H9 (cell line): Measurements from ENCODE around the gene RNF13. TPM values are rescaled to one million over a fixed set of nuclear protein-coding genes. Genes with fewer than 3 reads are reported as not detected.

Source experiments
- DNase-seq: peaks from one replicate; pipeline ENCODE4 v3.0.0-alpha.2; 2017
- H2AFZ ChIP-seq: one replicate; pipeline ENCODE4 v1.6.1; 2013; ENCODE audit warnings: mild to moderate bottlenecking, low read length, control low read depth, moderate library complexity
- H2AK5ac ChIP-seq: 2 replicates; pipeline ENCODE4 v1.6.1; 2013; ENCODE audit warnings: low read length, control low read depth, mixed read lengths; ENCODE audit not compliant: insufficient read length
- H2BK120ac ChIP-seq: one replicate; pipeline ENCODE4 v1.6.1; 2013; ENCODE audit warnings: low read depth, mild to moderate bottlenecking, low read length, control low read depth, inconsistent platforms; ENCODE audit not compliant: poor library complexity, severe bottlenecking
- H2BK12ac ChIP-seq: 2 replicates; pipeline ENCODE4 v1.6.1; 2013; ENCODE audit warnings: low read length, control low read depth, mixed read lengths, low read depth; ENCODE audit not compliant: insufficient read length
- H2BK15ac ChIP-seq: 2 replicates; pipeline ENCODE4 v1.6.1; 2013; ENCODE audit warnings: low read depth, low read length, control low read depth
- H2BK20ac ChIP-seq: one replicate; pipeline ENCODE4 v1.6.1; 2013; ENCODE audit warnings: low read depth, mild to moderate bottlenecking, low read length, control low read depth, inconsistent platforms; ENCODE audit not compliant: poor library complexity, severe bottlenecking
- H2BK5ac ChIP-seq: 2 replicates; pipeline ENCODE4 v1.6.1; 2013; ENCODE audit warnings: low read length, control low read depth, mixed read lengths; ENCODE audit not compliant: insufficient read length
- H3K14ac ChIP-seq: 2 replicates; pipeline ENCODE4 v1.6.1; 2013; ENCODE audit warnings: low read length, control low read depth; ENCODE audit not compliant: insufficient read depth
- H3K18ac ChIP-seq: 2 replicates; pipeline ENCODE4 v1.6.1; 2013; ENCODE audit warnings: low read depth, mild to moderate bottlenecking, mixed read lengths, low read length, control low read depth; ENCODE audit not compliant: insufficient read length
- H3K23ac ChIP-seq: 2 replicates; pipeline ENCODE4 v1.6.1; 2013; ENCODE audit warnings: low read length, control low read depth, mixed read lengths, low read depth; ENCODE audit not compliant: insufficient read length
- H3K23me2 ChIP-seq: 2 replicates; pipeline ENCODE4 v1.6.1; 2013; ENCODE audit warnings: low read depth, mild to moderate bottlenecking, mixed read lengths, low read length, control low read depth; ENCODE audit not compliant: insufficient read length, poor library complexity, severe bottlenecking
- H3K27ac ChIP-seq: 2 replicates; pipeline ENCODE4 v1.5.1; 2013; ENCODE audit warnings: low read length, control low read depth, mixed read lengths, low read depth; ENCODE audit not compliant: insufficient read length
- H3K27me3 ChIP-seq: 2 replicates; pipeline ENCODE4 v1.6.1; 2013; ENCODE audit warnings: low read length, control low read depth, inconsistent platforms; ENCODE audit not compliant: insufficient read depth
- H3K4ac ChIP-seq: 2 replicates; pipeline ENCODE4 v1.6.1; 2013; ENCODE audit warnings: low read depth, mild to moderate bottlenecking, control low read depth, inconsistent platforms, low read length, moderate library complexity
- H3K4me1 ChIP-seq: 2 replicates; pipeline ENCODE4 v1.6.1; 2013; ENCODE audit warnings: low read length, control low read depth, inconsistent platforms; ENCODE audit not compliant: insufficient read depth
- H3K4me2 ChIP-seq: 2 replicates; pipeline ENCODE4 v1.6.1; 2013; ENCODE audit warnings: low read length, control low read depth, mixed read lengths; ENCODE audit not compliant: insufficient read length, insufficient read depth
- H3K56ac ChIP-seq: 2 replicates; pipeline ENCODE4 v1.6.1; 2013; ENCODE audit warnings: low read depth, mild to moderate bottlenecking, mixed read lengths, low read length, control low read depth; ENCODE audit not compliant: insufficient read length
- H3K79me1 ChIP-seq: 2 replicates; pipeline ENCODE4 v1.6.1; 2013; ENCODE audit warnings: low read depth, mild to moderate bottlenecking, moderate library complexity, low read length, control low read depth, inconsistent platforms; ENCODE audit not compliant: insufficient read depth, poor library complexity, severe bottlenecking
- H3K79me2 ChIP-seq: 2 replicates; pipeline ENCODE4 v1.6.1; 2013; ENCODE audit warnings: low read length, control low read depth, inconsistent platforms; ENCODE audit not compliant: insufficient read depth
- H3K9ac ChIP-seq: 2 replicates; pipeline ENCODE4 v1.6.1; 2013; ENCODE audit warnings: low read length, control low read depth, mixed read lengths; ENCODE audit not compliant: insufficient read length; ENCODE audit errors: extremely low read depth
- H3K9me3 ChIP-seq: one replicate; pipeline ENCODE4 v1.6.1; 2013; ENCODE audit warnings: low read depth, low read length, inconsistent platforms; ENCODE audit not compliant: control insufficient read depth
- H3T11ph ChIP-seq: one replicate; pipeline ENCODE4 v1.6.1; 2013; ENCODE audit warnings: mild to moderate bottlenecking, low read length, control low read depth, inconsistent platforms
- H4K20me1 ChIP-seq: one replicate; pipeline ENCODE4 v1.6.1; 2013; ENCODE audit not compliant: control insufficient read depth, insufficient read length, insufficient read depth
- H4K5ac ChIP-seq: 2 replicates; pipeline ENCODE4 v1.6.1; 2013; ENCODE audit warnings: low read depth, mild to moderate bottlenecking, mixed read lengths, low read length, control low read depth; ENCODE audit not compliant: insufficient read length
- H4K8ac ChIP-seq: replicated peaks from 2 replicates; pipeline ENCODE4 v1.6.1; 2013; ENCODE audit warnings: low read length, control low read depth, mixed read lengths, low read depth; ENCODE audit not compliant: insufficient read length
- H4K91ac ChIP-seq: 2 replicates; pipeline ENCODE4 v1.6.1; 2013; ENCODE audit warnings: low read depth, mild to moderate bottlenecking, moderate library complexity, mixed read lengths, low read length, control low read depth; ENCODE audit not compliant: insufficient read length
- H3K27ac Mint-ChIP-seq, 3 experiments: 2 replicates in 2 of 3; 3 replicates in 1 of 3; pipeline ENCODE4 v1.8.0; 2020 to 2021; ENCODE audit warnings: mixed read lengths in 3 of 3, mild to moderate bottlenecking in 1 of 3, moderate library complexity in 1 of 3
- H3K27me3 Mint-ChIP-seq: 2 replicates; pipeline ENCODE4 v1.8.0; 2021; ENCODE audit warnings: low read depth, mild to moderate bottlenecking, moderate library complexity, mixed read lengths
- H3K36me3 Mint-ChIP-seq, 3 experiments: 2 replicates in 2 of 3; 3 replicates in 1 of 3; pipeline ENCODE4 v1.8.0; 2020 to 2021; ENCODE audit warnings: low read depth in 3 of 3, mixed read lengths in 3 of 3; ENCODE audit not compliant: insufficient read depth in 1 of 3
- H3K4me1 Mint-ChIP-seq, 2 experiments: 2 replicates each; pipeline ENCODE4 v1.8.0; 2020; ENCODE audit warnings: mixed read lengths in 2 of 2
- H3K4me3 Mint-ChIP-seq, 2 experiments: 2 replicates in 1 of 2; 3 replicates in 1 of 2; pipeline ENCODE4 v1.8.0; 2020 to 2021; ENCODE audit warnings: mild to moderate bottlenecking in 2 of 2, mixed read lengths in 2 of 2, moderate library complexity in 1 of 2
- H3K9me3 Mint-ChIP-seq, 2 experiments: 2 replicates in 1 of 2; 3 replicates in 1 of 2; pipeline ENCODE4 v1.8.0; 2020; ENCODE audit warnings: mild to moderate bottlenecking in 2 of 2, mixed read lengths in 2 of 2, moderate library complexity in 1 of 2
- WGBS: extraction: QIAGEN DNeasy Blood & Tissue Kit; methylation state at CpG from one replicate; pipeline ENCODE4 v1.1.7; 2013; ENCODE audit warnings: missing lambda C conversion rate, low lambda C conversion rate, mixed read lengths; ENCODE audit not compliant: insufficient read length; ENCODE audit errors: extremely low coverage; 5-methylcytosine and 5-hydroxymethylcytosine counted together
- total RNA-seq: library from RNA; stranded (reverse); gene quantifications from 2 replicates; pipeline ENCODE4 v1.2.1, GENCODE V29; 2021
- TF ChIP-seq, protein P1 (sequence below): fragments of 200-600 bp; sonication (generic); conservative IDR thresholded peaks from 3 replicates; pipeline ENCODE4 v1.8.0; 2021; ENCODE audit warnings: antibody characterized with exemption, mild to moderate bottlenecking

Gene RNF13
- total RNA-seq, 1 experiment from 2014 or later = 23.4 TPM

DNA sequence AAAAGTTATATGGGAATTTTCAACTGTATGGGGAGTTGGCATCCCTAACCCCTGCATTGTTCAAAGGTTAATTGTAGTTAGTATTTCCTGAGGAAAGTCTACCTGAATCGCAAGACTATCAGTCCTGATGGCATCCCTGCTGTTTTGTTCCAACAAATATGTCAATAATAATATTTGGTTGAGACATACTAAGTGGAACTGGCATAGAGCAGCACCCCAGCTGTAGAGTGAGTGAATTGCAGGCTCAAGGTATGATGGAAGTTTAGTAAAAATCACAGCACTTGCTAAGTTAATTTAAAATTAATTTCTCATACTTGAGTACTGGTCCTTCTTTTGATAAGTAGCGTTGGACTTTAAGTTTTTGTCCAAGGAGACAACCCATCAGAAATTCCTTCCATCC lies 42.8 kb upstream of the RNF13 start:
- Histone ChIP-seq H2AFZ (no peak overlapping the region), H3K56ac (no peak overlapping the region), H3K23me2 (no peaks in the 10 kb centered on the region), H2BK5ac (no peak overlapping the region), H2BK15ac (no peak overlapping the region), H2AK5ac (no peak overlapping the region), H3K4me2 (no peak overlapping the region), H3K23ac (no peak overlapping the region), H4K8ac (no peak overlapping the region), H3K4ac (no peak overlapping the region), H3K9ac (no peak overlapping the region), H4K91ac (no peak overlapping the region), H2BK12ac (no peak overlapping the region), H3K27ac (no peak overlapping the region), H3K79me2 (no peaks in the 10 kb centered on the region), H3K27me3 (no peaks in the 10 kb centered on the region), H2BK120ac (no peak overlapping the region), H4K5ac (no peak overlapping the region), H3K4me1 (no peaks in the 10 kb centered on the region; the same call in 1 of the 2 replicates), H3K9me3 (no peaks in the 10 kb centered on the region), H3T11ph (no peak overlapping the region), H2BK20ac (no peak overlapping the region), H3K14ac (no peak overlapping the region), H3K18ac (no peak overlapping the region), H3K79me1 (no peaks in the 10 kb centered on the region), H4K20me1 (no peaks in the 10 kb centered on the region)
- H3K27ac Mint-ChIP-seq = no peak overlapping the region
- WGBS = no CpG with 5 or more reads among the region's 2 CpGs
- H3K4me1 Mint-ChIP-seq = peaks cover 5 to 16% of the 10 kb centered on the region in 2 experiments
- no peaks in the 10 kb centered on the region for H3K36me3 Mint-ChIP-seq
- H3K27me3 Mint-ChIP-seq = no peaks in the 10 kb centered on the region
- TF ChIP-seq, protein P1, sequence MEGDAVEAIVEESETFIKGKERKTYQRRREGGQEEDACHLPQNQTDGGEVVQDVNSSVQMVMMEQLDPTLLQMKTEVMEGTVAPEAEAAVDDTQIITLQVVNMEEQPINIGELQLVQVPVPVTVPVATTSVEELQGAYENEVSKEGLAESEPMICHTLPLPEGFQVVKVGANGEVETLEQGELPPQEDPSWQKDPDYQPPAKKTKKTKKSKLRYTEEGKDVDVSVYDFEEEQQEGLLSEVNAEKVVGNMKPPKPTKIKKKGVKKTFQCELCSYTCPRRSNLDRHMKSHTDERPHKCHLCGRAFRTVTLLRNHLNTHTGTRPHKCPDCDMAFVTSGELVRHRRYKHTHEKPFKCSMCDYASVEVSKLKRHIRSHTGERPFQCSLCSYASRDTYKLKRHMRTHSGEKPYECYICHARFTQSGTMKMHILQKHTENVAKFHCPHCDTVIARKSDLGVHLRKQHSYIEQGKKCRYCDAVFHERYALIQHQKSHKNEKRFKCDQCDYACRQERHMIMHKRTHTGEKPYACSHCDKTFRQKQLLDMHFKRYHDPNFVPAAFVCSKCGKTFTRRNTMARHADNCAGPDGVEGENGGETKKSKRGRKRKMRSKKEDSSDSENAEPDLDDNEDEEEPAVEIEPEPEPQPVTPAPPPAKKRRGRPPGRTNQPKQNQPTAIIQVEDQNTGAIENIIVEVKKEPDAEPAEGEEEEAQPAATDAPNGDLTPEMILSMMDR = peak; percentile 37; the same call in 2 of the 3 replicates
- no peak for DNase-seq
- no peak overlapping the region for H3K4me3 Mint-ChIP-seq
- no peaks in the 10 kb centered on the region for H3K9me3 Mint-ChIP-seq
